ENCODE measurements around the gene CAMK1G. TPM values are rescaled to one million over a fixed set of nuclear protein-coding genes. Genes with fewer than 3 reads are reported as not detected.

Gene CAMK1G
- total and polyA plus RNA-seq, 9 of the 15 experiments (the other 6 are each of a cell fraction or from before 2014, with no cell fraction given): not detected

DNA sequence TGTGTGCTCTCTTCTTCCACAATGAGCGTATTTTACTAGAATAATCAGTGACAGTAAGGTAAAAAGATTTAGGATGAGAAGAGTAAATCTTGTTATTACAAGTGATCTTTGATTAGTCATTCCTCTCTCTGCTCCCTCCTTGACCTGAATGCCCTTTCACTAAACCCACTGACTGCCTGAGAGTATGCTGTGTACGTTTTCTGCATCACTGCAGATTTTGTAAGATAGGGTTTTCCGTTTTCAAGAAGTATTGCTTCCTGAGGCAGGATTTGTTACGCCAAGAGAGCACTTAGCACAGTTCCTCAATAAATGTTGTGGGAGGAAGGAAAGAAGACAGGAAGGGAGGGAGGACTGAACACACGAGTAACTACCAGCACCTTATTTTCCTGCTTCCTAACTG, 76.4 kb downstream of the CAMK1G start (continued):
- TF ChIP-seq, protein P1, sequence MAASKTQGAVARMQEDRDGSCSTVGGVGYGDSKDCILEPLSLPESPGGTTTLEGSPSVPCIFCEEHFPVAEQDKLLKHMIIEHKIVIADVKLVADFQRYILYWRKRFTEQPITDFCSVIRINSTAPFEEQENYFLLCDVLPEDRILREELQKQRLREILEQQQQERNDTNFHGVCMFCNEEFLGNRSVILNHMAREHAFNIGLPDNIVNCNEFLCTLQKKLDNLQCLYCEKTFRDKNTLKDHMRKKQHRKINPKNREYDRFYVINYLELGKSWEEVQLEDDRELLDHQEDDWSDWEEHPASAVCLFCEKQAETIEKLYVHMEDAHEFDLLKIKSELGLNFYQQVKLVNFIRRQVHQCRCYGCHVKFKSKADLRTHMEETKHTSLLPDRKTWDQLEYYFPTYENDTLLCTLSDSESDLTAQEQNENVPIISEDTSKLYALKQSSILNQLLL (CRISPR knock-in tag; IDR thresholded peaks at IDR 0.05; ENCODE audit: borderline replicate concordance): no peak
- TF ChIP-seq ESRRA (IDR thresholded peaks at IDR 0.05; ENCODE audit: borderline replicate concordance, low read depth) (peak; percentile 89), CREM (IDR thresholded peaks at IDR 0.05; ENCODE audit: low read depth) (peak; percentile 22; the same call in 1 of the 2 replicates), ZNF785 (CRISPR knock-in tag; IDR thresholded peaks at IDR 0.05) (no peak), PHF8 (IDR thresholded peaks at IDR 0.05; ENCODE audit: borderline replicate concordance, low read length) (no peak), ZNF766 (CRISPR knock-in tag; conservative IDR thresholded peaks at IDR 0.05) (peak; percentile 51; the same call in 1 of the 2 replicates), RCOR1 (IDR thresholded peaks at IDR 0.05; ENCODE audit: borderline replicate concordance in 1 of 2, low read depth in 2 of 2, low read length in 2 of 2) (peak in 1 of 2 experiments; percentile 80; a peak in 2 of 4 replicates), CCNT2 (IDR thresholded peaks at IDR 0.05; ENCODE audit: borderline replicate concordance, extremely low read depth, insufficient read length, low read depth, low read length) (no peak), RNF2 (IDR thresholded peaks at IDR 0.05) (peak; percentile 53; the same call in 1 of the 2 replicates), ZSCAN29 (IDR thresholded peaks at IDR 0.05) (no peak), KDM5B (IDR thresholded peaks at IDR 0.05; ENCODE audit: insufficient replicate concordance, low read depth, low read length) (no peak)
- TF ChIP-seq, protein P2, sequence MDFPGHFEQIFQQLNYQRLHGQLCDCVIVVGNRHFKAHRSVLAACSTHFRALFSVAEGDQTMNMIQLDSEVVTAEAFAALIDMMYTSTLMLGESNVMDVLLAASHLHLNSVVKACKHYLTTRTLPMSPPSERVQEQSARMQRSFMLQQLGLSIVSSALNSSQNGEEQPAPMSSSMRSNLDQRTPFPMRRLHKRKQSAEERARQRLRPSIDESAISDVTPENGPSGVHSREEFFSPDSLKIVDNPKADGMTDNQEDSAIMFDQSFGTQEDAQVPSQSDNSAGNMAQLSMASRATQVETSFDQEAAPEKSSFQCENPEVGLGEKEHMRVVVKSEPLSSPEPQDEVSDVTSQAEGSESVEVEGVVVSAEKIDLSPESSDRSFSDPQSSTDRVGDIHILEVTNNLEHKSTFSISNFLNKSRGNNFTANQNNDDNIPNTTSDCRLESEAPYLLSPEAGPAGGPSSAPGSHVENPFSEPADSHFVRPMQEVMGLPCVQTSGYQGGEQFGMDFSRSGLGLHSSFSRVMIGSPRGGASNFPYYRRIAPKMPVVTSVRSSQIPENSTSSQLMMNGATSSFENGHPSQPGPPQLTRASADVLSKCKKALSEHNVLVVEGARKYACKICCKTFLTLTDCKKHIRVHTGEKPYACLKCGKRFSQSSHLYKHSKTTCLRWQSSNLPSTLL (IDR thresholded peaks at IDR 0.05): no peak
- TF ChIP-seq, protein P3, sequence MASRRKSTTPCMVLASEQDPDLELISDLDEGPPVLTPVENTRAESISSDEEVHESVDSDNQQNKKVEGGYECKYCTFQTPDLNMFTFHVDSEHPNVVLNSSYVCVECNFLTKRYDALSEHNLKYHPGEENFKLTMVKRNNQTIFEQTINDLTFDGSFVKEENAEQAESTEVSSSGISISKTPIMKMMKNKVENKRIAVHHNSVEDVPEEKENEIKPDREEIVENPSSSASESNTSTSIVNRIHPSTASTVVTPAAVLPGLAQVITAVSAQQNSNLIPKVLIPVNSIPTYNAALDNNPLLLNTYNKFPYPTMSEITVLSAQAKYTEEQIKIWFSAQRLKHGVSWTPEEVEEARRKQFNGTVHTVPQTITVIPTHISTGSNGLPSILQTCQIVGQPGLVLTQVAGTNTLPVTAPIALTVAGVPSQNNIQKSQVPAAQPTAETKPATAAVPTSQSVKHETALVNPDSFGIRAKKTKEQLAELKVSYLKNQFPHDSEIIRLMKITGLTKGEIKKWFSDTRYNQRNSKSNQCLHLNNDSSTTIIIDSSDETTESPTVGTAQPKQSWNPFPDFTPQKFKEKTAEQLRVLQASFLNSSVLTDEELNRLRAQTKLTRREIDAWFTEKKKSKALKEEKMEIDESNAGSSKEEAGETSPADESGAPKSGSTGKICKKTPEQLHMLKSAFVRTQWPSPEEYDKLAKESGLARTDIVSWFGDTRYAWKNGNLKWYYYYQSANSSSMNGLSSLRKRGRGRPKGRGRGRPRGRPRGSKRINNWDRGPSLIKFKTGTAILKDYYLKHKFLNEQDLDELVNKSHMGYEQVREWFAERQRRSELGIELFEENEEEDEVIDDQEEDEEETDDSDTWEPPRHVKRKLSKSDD (conservative IDR thresholded peaks at IDR 0.05; ENCODE audit: low read length): no peak
